K562 (cell line): ENCODE measurements around the gene UBE2V1. TPM values are rescaled to one million over a fixed set of nuclear protein-coding genes. Genes with fewer than 3 reads are reported as not detected.

Experiments used
- ATAC-seq: fragments of 200-7000 bp; cut with Tn5 transposase; 3 replicates; pipeline ENCODE4 v1.9.1; 2020; ENCODE audit warnings: moderate library complexity
- BruUV-seq: library from RNA; stranded (reverse); fragments of 400-500 nt; replicated peaks from 2 replicates; lab custom pipeline; 2021; lab: Mats Ljungman, UMichigan
- CTCF ChIA-PET: fragments of 300-600 bp; formaldehyde crosslinking; extraction: SDS; loops from one replicate; lab custom pipeline; 2021; ENCODE audit warnings: low intra/inter-chr PET ratio; lab: Yijun Ruan, JAX
- POLR2A ChIA-PET: fragments of 300-600, 350-650 bp; sonication (Branson Sonifier 250); formaldehyde crosslinking; extraction: SDS; loops from one replicate; lab custom pipeline; 2021; ENCODE audit warnings: antibody characterized with exemption, inconsistent platforms; lab: Yijun Ruan, JAX
- DNase-seq, 4 experiments: peaks; one replicate each; pipeline versions ENCODE4 v3.0.0 to v3.0.0-alpha.2; 2011 to 2018; ENCODE audit warnings: low spot score in 3 of 4, mixed read lengths in 3 of 4; ENCODE audit errors: extremely low read depth in 1 of 4
- FAIRE-seq: peaks from 2 replicates; lab custom pipeline; 2011; peaks lifted over from hg19 to GRCh38; lab: Jason Lieb, UNC
- H2AFZ ChIP-seq: 2 replicates; pipeline ENCODE4 v1.6.0; 2011; ENCODE audit warnings: low read depth, low read length, control low read depth, inconsistent platforms
- H3K27ac ChIP-seq: fragments of 200-600 bp; 3 replicates; pipeline ENCODE4 v1.8.0; 2011; ENCODE audit warnings: low read depth, mild to moderate bottlenecking, control low read depth, inconsistent platforms, low read length, moderate library complexity, mixed read lengths; ENCODE audit errors: extremely low read depth
- H3K27me3 ChIP-seq, 2 experiments: fragments of 300-600 bp in 1 of 2; 2 replicates in 1 of 2; 3 replicates in 1 of 2; pipeline versions ENCODE4 v1.6.0 to v1.8.0; 2011; ENCODE audit warnings: inconsistent platforms in 2 of 2, low read length in 2 of 2, mild to moderate bottlenecking in 1 of 2, mixed read lengths in 1 of 2, moderate library complexity in 1 of 2; ENCODE audit not compliant: control insufficient read depth in 2 of 2, insufficient read depth in 2 of 2
- H3K36me3 ChIP-seq: fragments of 300-600 bp; 3 replicates; pipeline ENCODE4 v1.8.0; 2011; ENCODE audit warnings: mild to moderate bottlenecking, low read length, inconsistent platforms; ENCODE audit not compliant: control insufficient read depth, insufficient read depth
- H3K4me1 ChIP-seq, 2 experiments: fragments of 200-600 bp in 1 of 2; replicated peaks in 1 of 2; 2 replicates in 1 of 2; 3 replicates in 1 of 2; pipeline versions ENCODE4 v1.5.1 to v1.8.0; 2011; ENCODE audit warnings: inconsistent platforms in 2 of 2, low read length in 2 of 2, mild to moderate bottlenecking in 1 of 2, mixed read lengths in 1 of 2, moderate library complexity in 1 of 2; ENCODE audit not compliant: control insufficient read depth in 2 of 2, insufficient read depth in 2 of 2
- H3K4me2 ChIP-seq: 2 replicates; pipeline ENCODE4 v1.6.1; 2011; ENCODE audit warnings: low read length, control low read depth, inconsistent platforms, mixed read lengths; ENCODE audit not compliant: insufficient read depth
- H3K4me3 ChIP-seq: fragments of 200-600 bp; sonication (generic), shearing (Covaris generic); 2 replicates; pipeline ENCODE4 v1.5.1; 2016; ENCODE audit warnings: control low read depth, inconsistent platforms
- H3K79me2 ChIP-seq: fragments of 200-600 bp; 3 replicates; pipeline ENCODE4 v1.8.0; 2011; ENCODE audit warnings: low read length, inconsistent platforms; ENCODE audit not compliant: control insufficient read depth, insufficient read depth
- H3K9ac ChIP-seq, 2 experiments: 2 replicates each; pipeline versions ENCODE4 v1.6.0 to v1.6.1; 2011; ENCODE audit warnings: low read depth in 2 of 2, low read length in 2 of 2, control low read depth in 1 of 2, inconsistent platforms in 1 of 2, mild to moderate bottlenecking in 1 of 2, mixed read lengths in 1 of 2; ENCODE audit not compliant: insufficient read depth in 1 of 2
- H3K9me1 ChIP-seq: one replicate; pipeline ENCODE4 v1.6.0; 2011; ENCODE audit warnings: inconsistent platforms, mild to moderate bottlenecking, low read length, moderate library complexity; ENCODE audit not compliant: control insufficient read depth, insufficient read depth
- H3K9me3 ChIP-seq: replicated peaks from 2 replicates; pipeline ENCODE4 v1.5.1; 2011; ENCODE audit warnings: low read depth, low read length, inconsistent platforms; ENCODE audit not compliant: control insufficient read depth, insufficient read depth
- H4K20me1 ChIP-seq: replicated peaks from 2 replicates; pipeline ENCODE4 v1.6.1; 2011; ENCODE audit warnings: low read length, inconsistent platforms, mixed read lengths; ENCODE audit not compliant: control insufficient read depth, insufficient read depth
- BCOR ChIP-seq: fragments of 450-650 bp; IDR thresholded peaks from 2 replicates; pipeline ENCODE4 v1.6.1; 2016
- BRD4 ChIP-seq: fragments of 200-600 bp; sonication (generic); IDR thresholded peaks from 2 replicates; pipeline ENCODE4 v1.6.1; 2017; ENCODE audit warnings: inconsistent platforms
- ESRRA ChIP-seq: fragments of 450-650 bp; IDR thresholded peaks from 2 replicates; pipeline ENCODE4 v1.6.1; 2014; ENCODE audit warnings: low read depth, mild to moderate bottlenecking, moderate library complexity, borderline replicate concordance
- GTF2E2 ChIP-seq: fragments of 200-800 bp; sonication (Bioruptor generic); IDR thresholded peaks from 2 replicates; pipeline ENCODE4 v1.6.1; 2016; ENCODE audit warnings: missing genetic modification characterization, missing compliant biosample characterization
- NR4A1 ChIP-seq, 2 experiments: fragments of 250-450 bp in 1 of 2; fragments of 450-650 bp in 1 of 2; sonication (Bioruptor Pico) in 1 of 2; IDR thresholded peaks; 2 replicates each; pipeline versions ENCODE4 v1.4.0 to v1.6.1; 2016 to 2020; ENCODE audit warnings: mild to moderate bottlenecking in 2 of 2, missing compliant biosample characterization in 1 of 2, missing genetic modification characterization in 1 of 2, moderate library complexity in 1 of 2
- POLR2G ChIP-seq: fragments of 200-400 bp; formaldehyde crosslinking; IDR thresholded peaks from 2 replicates; pipeline ENCODE4 v1.6.1; 2017; ENCODE audit warnings: low read depth, mild to moderate bottlenecking, antibody characterized with exemption, low read length, moderate library complexity
- RBFOX2 ChIP-seq: fragments of 200-400 bp; formaldehyde crosslinking; IDR thresholded peaks from 2 replicates; pipeline ENCODE4 v1.6.1; 2017; ENCODE audit warnings: low read depth, mild to moderate bottlenecking, low read length, moderate library complexity
- SRSF3 ChIP-seq: fragments of 200-400 bp; formaldehyde crosslinking; IDR thresholded peaks from 2 replicates; pipeline ENCODE4 v1.6.1; 2016; ENCODE audit warnings: mild to moderate bottlenecking, low read length, moderate library complexity; ENCODE audit not compliant: insufficient read depth
- ZNF140 ChIP-seq: fragments of 250-450 bp; sonication (Bioruptor Pico); IDR thresholded peaks from 2 replicates; pipeline ENCODE4 v1.8.0; 2021; ENCODE audit warnings: moderate library complexity, mild to moderate bottlenecking, inconsistent platforms
- WGBS: fragments of 100-300 bp; shearing (Covaris generic); methylation state at CpG from one replicate; pipeline ENCODE4 v1.1.6; 2016; ENCODE audit warnings: low coverage, mixed read lengths; ENCODE audit not compliant: insufficient coverage; ENCODE audit errors: missing lambda C conversion rate; 5-methylcytosine and 5-hydroxymethylcytosine counted together
- in situ Hi-C: fragments of 300-500 bp; cut with MboI; formaldehyde crosslinking; loops from 4 replicates; pipeline ENCODE4 v1.15.0; 2018; ENCODE audit warnings: inconsistent platforms, mixed read lengths
- intact Hi-C: fragments of 100-400 bp; cut with micrococcal nuclease; formaldehyde crosslinking; loops from 2 replicates; pipeline ENCODE4 v1.14.2; 2022
- polyA plus RNA-seq, 8 experiments: library from polyadenylated mRNA; depleted of rRNA in 4 of 8; stranded (reverse) in 5 of 8; unstranded in 3 of 8; fragments of >200 nt; fragmentation: Nextera tagmentation in 2 of 8; fragmentation: Illumina TruSeq in 1 of 8; extraction: Ambion mirVana in 2 of 8; extraction: Trizol in 1 of 8; gene quantifications; 2 replicates each; pipeline versions ENCODE4 v1.2.1 to v1.2.3, GENCODE V29; 2011 to 2014; ENCODE audit warnings: inconsistent platforms in 1 of 8, missing spikeins in 1 of 8
- total RNA-seq, 7 experiments: library from RNA; depleted of rRNA in 6 of 7; stranded (reverse); fragments of >200 nt in 6 of 7; fragmentation: Illumina TruSeq in 2 of 7; extraction: Trizol in 2 of 7; gene quantifications; 2 replicates each; pipeline versions ENCODE4 v1.2.1 to v1.2.3, GENCODE V29; 2011 to 2021; ENCODE audit warnings: low replicate concordance in 1 of 7
- TF ChIP-seq, protein P1 (sequence below), 2 experiments: fragments of 450-650 bp in 1 of 2; sonication (generic) in 1 of 2; formaldehyde crosslinking in 1 of 2; IDR thresholded peaks in 1 of 2; conservative IDR thresholded peaks in 1 of 2; 2 replicates each; pipeline versions ENCODE4 v1.6.1 to v1.8.1; 2016 to 2023; ENCODE audit warnings: mild to moderate bottlenecking in 2 of 2, moderate library complexity in 2 of 2, inconsistent platforms in 1 of 2, missing genetic modification reagents in 1 of 2
- TF ChIP-seq, protein P2 (sequence below), 3 experiments: IDR thresholded peaks in 2 of 3; conservative IDR thresholded peaks in 1 of 3; 2 replicates each; pipeline ENCODE4 v1.5.1; 2011 to 2012; ENCODE audit warnings: low read length in 3 of 3, mild to moderate bottlenecking in 3 of 3, control low read depth in 2 of 3, improper control_type of control experiment in 1 of 3, inconsistent platforms in 1 of 3, low read depth in 1 of 3, mixed read lengths in 1 of 3, moderate library complexity in 1 of 3; ENCODE audit not compliant: insufficient read depth in 2 of 3
- TF ChIP-seq, protein P3 (sequence below): sonication (generic); formaldehyde crosslinking; IDR thresholded peaks from 2 replicates; pipeline ENCODE4 v1.8.1; 2023; ENCODE audit warnings: mild to moderate bottlenecking, missing genetic modification reagents
- TF ChIP-seq, protein P4 (sequence below): fragments of 250-450 bp; sonication (Bioruptor Pico); IDR thresholded peaks from 2 replicates; pipeline ENCODE4 v1.4.0; 2020

UBE2V1 gene
- total and polyA plus RNA-seq, 9 of the 15 experiments (the other 6 are each of a cell fraction or from before 2014, with no cell fraction given), result 93.0 to 357 (median 119) TPM

DNA sequence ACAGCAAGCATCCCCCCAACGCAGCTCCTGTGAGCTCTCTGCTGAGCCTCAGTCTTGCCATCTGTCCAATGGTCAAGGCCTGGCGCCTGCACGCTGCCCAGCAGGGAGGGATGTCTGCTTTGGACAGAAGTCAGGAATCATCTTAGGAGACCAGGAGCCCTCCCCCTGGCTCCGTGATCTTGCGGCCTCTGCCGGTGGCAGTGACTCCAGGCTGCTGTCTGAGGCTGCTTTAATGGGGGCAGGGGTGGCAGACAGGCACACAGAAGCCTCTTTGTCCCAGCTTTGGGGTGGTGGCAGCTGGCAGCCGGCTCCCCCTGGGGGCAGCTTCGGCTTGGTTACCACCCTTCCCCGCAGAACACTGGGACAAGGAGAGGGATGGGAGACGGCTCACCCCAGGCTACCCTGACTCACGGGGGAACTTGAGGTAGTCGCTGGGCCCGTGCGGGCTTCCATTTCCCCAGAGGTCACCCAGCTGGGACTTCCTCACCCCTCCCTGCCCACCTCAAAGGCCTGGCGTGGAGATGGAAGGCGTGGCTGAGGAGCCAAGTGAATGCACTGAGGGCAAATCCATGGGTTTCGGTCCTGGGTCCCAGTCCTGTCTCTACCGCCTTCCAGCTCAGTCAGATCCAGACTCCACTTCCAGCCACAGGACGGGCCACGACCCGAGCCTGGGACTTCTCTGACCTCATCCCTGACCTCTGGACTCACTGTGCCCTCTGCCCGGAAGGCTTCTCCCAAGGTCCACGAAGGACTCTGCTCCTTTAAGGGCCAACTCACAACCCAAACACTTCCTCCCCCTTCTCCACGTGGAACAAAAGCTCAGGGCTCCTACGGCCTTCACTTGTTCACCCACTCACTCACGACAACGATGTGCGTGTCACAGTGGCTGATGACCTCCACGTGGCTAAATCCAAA is 25.8 kb upstream of the UBE2V1 start:
- no peak for FAIRE-seq
- no peak for DNase-seq
- Histone ChIP-seq H3K9ac (peak overlapping the region in 1 of 2 experiments; percentile 29; a peak in 1 of 4 replicates), H3K4me3 (no peak overlapping the region), H3K36me3 (peaks cover 68% of the 10 kb centered on the region), H3K27me3 (no peaks in the 10 kb centered on the region), H3K9me3 (no peaks in the 10 kb centered on the region), H4K20me1 (peaks cover 7% of the 10 kb centered on the region; the same call in 1 of the 2 replicates), H3K79me2 (peaks cover 28% of the 10 kb centered on the region), H2AFZ (no peak overlapping the region), H3K9me1 (no peaks in the 10 kb centered on the region), H3K27ac (no peak overlapping the region), H3K4me1 (peaks cover 4 to 21% of the 10 kb centered on the region in 2 experiments; a peak in 4 of 5 replicates), H3K4me2 (no peak overlapping the region)
- intact Hi-C loops, result no loop called here
- POLR2A ChIA-PET, result interaction anchor here (0.5 to 3.1 kb wide), 5 partner anchors 10 to 67 kb away, joined by 3 to 16 read pairs (median 4); partner anchors contain the start of gene PEDS1
- in situ Hi-C loops, result no loop called here
- peak; percentile 14; the same call in 2 of the 3 replicates for ATAC-seq
- WGBS, result 78% methylated on average over 25 of the region's 29 CpGs
- CTCF ChIA-PET, result no interaction called here
- TF ChIP-seq POLR2G, result peak; percentile 24; the same call in 1 of the 2 replicates
- peak; percentile 42; the same call in 1 of the 2 replicates for TF ChIP-seq RBFOX2
- TF ChIP-seq, protein P1, sequence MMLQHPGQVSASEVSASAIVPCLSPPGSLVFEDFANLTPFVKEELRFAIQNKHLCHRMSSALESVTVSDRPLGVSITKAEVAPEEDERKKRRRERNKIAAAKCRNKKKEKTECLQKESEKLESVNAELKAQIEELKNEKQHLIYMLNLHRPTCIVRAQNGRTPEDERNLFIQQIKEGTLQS (IDR thresholded peaks at IDR 0.05), result peak; percentile 13
- TF ChIP-seq, protein P1 (CRISPR knock-in tag; conservative IDR thresholded peaks at IDR 0.05), result no peak
- TF ChIP-seq ESRRA, result peak; percentile 11; the same call in 1 of the 2 replicates
- no peak for TF ChIP-seq NR4A1 (CRISPR knock-in tag; IDR thresholded peaks at IDR 0.05)
- TF ChIP-seq NR4A1 (tag; IDR thresholded peaks at IDR 0.05), result no peak
- no peak for TF ChIP-seq SRSF3
- TF ChIP-seq, protein P2, sequence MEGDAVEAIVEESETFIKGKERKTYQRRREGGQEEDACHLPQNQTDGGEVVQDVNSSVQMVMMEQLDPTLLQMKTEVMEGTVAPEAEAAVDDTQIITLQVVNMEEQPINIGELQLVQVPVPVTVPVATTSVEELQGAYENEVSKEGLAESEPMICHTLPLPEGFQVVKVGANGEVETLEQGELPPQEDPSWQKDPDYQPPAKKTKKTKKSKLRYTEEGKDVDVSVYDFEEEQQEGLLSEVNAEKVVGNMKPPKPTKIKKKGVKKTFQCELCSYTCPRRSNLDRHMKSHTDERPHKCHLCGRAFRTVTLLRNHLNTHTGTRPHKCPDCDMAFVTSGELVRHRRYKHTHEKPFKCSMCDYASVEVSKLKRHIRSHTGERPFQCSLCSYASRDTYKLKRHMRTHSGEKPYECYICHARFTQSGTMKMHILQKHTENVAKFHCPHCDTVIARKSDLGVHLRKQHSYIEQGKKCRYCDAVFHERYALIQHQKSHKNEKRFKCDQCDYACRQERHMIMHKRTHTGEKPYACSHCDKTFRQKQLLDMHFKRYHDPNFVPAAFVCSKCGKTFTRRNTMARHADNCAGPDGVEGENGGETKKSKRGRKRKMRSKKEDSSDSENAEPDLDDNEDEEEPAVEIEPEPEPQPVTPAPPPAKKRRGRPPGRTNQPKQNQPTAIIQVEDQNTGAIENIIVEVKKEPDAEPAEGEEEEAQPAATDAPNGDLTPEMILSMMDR (IDR thresholded peaks at IDR 0.05 in 2 of 3, conservative IDR thresholded peaks at IDR 0.05 in 1 of 3; ENCODE audit: insufficient read depth in 2 of 3, low read depth in 1 of 3, low read length in 3 of 3), result 0 out of 6 replicates have a peak, but pooled peaks of 1 of the 3 experiments have one; percentile 24
- TF ChIP-seq, protein P3, sequence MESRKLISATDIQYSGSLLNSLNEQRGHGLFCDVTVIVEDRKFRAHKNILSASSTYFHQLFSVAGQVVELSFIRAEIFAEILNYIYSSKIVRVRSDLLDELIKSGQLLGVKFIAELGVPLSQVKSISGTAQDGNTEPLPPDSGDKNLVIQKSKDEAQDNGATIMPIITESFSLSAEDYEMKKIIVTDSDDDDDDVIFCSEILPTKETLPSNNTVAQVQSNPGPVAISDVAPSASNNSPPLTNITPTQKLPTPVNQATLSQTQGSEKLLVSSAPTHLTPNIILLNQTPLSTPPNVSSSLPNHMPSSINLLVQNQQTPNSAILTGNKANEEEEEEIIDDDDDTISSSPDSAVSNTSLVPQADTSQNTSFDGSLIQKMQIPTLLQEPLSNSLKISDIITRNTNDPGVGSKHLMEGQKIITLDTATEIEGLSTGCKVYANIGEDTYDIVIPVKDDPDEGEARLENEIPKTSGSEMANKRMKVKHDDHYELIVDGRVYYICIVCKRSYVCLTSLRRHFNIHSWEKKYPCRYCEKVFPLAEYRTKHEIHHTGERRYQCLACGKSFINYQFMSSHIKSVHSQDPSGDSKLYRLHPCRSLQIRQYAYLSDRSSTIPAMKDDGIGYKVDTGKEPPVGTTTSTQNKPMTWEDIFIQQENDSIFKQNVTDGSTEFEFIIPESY, result peak; percentile 85
- TF ChIP-seq, protein P4, sequence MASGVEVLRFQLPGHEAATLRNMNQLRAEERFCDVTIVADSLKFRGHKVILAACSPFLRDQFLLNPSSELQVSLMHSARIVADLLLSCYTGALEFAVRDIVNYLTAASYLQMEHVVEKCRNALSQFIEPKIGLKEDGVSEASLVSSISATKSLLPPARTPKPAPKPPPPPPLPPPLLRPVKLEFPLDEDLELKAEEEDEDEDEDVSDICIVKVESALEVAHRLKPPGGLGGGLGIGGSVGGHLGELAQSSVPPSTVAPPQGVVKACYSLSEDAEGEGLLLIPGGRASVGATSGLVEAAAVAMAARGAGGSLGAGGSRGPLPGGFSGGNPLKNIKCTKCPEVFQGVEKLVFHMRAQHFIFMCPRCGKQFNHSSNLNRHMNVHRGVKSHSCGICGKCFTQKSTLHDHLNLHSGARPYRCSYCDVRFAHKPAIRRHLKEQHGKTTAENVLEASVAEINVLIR (CRISPR knock-in tag), result no peak
- peak; percentile 33; the same call in 1 of the 2 replicates for TF ChIP-seq BCOR
- TF ChIP-seq GTF2E2 (tag), result no peak
- TF ChIP-seq BRD4, result no peak
- no peak for TF ChIP-seq ZNF140 (CRISPR knock-in tag)
- BruUV-seq, result no TSS peak
